DND-41 (cell line): Measurements from ENCODE around the gene FEM1B.

Experiments
- ATAC-seq: fragments of 200-7000 bp; cut with Tn5 transposase; 3 replicates; pipeline ENCODE4 v1.9.1; 2021; ENCODE audit warnings: low read depth; ENCODE audit not compliant: insufficient read depth
- DNase-seq: peaks from one replicate; pipeline ENCODE4 v3.0.0-alpha.2; 2020
- H2AFZ ChIP-seq: 2 replicates; pipeline ENCODE4 v1.6.0; 2012; ENCODE audit warnings: low read depth, low read length
- H3K27ac ChIP-seq: 2 replicates; pipeline ENCODE4 v1.5.1; 2012; ENCODE audit warnings: low read length, inconsistent platforms
- H3K27me3 ChIP-seq: fragments of 200-600 bp; sonication (generic); 2 replicates; pipeline ENCODE4 v1.6.0; 2012; ENCODE audit warnings: low read length, mild to moderate bottlenecking, inconsistent platforms; ENCODE audit not compliant: insufficient read depth, poor library complexity
- H3K36me3 ChIP-seq: 2 replicates; pipeline ENCODE4 v1.5.1; 2012; ENCODE audit warnings: low read length, inconsistent platforms; ENCODE audit not compliant: insufficient read depth
- H3K4me1 ChIP-seq: 2 replicates; pipeline ENCODE4 v1.5.1; 2012; ENCODE audit warnings: mild to moderate bottlenecking, low read length; ENCODE audit not compliant: insufficient read depth
- H3K4me2 ChIP-seq: 2 replicates; pipeline ENCODE4 v1.6.0; 2012; ENCODE audit warnings: mild to moderate bottlenecking, moderate library complexity, low read length, inconsistent platforms; ENCODE audit not compliant: insufficient read depth
- H3K4me3 ChIP-seq, 2 experiments: fragments of 200-600 bp in 1 of 2; shearing (Covaris generic) in 1 of 2; 2 replicates each; pipeline ENCODE4 v1.5.1; 2012 to 2016; ENCODE audit warnings: inconsistent platforms in 2 of 2, low read length in 2 of 2, mild to moderate bottlenecking in 2 of 2, low read depth in 1 of 2, moderate library complexity in 1 of 2
- H3K79me2 ChIP-seq: 2 replicates; pipeline ENCODE4 v1.6.0; 2012; ENCODE audit warnings: low read length, inconsistent platforms; ENCODE audit not compliant: insufficient read depth
- H3K9ac ChIP-seq: 2 replicates; pipeline ENCODE4 v1.6.0; 2012; ENCODE audit warnings: low read depth, mild to moderate bottlenecking, inconsistent platforms, low read length, moderate library complexity
- H3K9me3 ChIP-seq: 2 replicates; pipeline ENCODE4 v1.5.1; 2012; ENCODE audit warnings: low read length, moderate library complexity, mild to moderate bottlenecking, inconsistent platforms; ENCODE audit not compliant: insufficient read depth, severe bottlenecking
- H4K20me1 ChIP-seq: 2 replicates; pipeline ENCODE4 v1.6.0; 2012; ENCODE audit warnings: low read length; ENCODE audit not compliant: insufficient read depth
- EZH2 ChIP-seq: IDR thresholded peaks from 3 replicates; pipeline ENCODE4 v1.6.1; 2012; ENCODE audit warnings: borderline replicate concordance, low read depth, mild to moderate bottlenecking, moderate library complexity, low read length, inconsistent platforms; ENCODE audit not compliant: severe bottlenecking
- TF ChIP-seq, protein P1 (sequence below): IDR thresholded peaks from 2 replicates; pipeline ENCODE4 v1.5.1; 2012; ENCODE audit warnings: borderline replicate concordance, low read length, moderate library complexity, mild to moderate bottlenecking; ENCODE audit not compliant: poor library complexity, severe bottlenecking; ENCODE audit errors: extremely low read depth

Gene FEM1B

GRCh38 chr15:68235022-68235421 lies 42.5 kb upstream of the FEM1B start:
- Histone ChIP-seq H2AFZ (no peak overlapping the region), H3K4me3 (no peak overlapping the region), H3K4me1 (peaks cover 10% of the 10 kb centered on the region), H3K79me2 (no peaks in the 10 kb centered on the region), H3K36me3 (no peaks in the 10 kb centered on the region), H3K27me3 (no peaks in the 10 kb centered on the region), H3K4me2 (no peak overlapping the region), H3K27ac (no peak overlapping the region), H4K20me1 (no peaks in the 10 kb centered on the region), H3K9me3 (no peaks in the 10 kb centered on the region), H3K9ac (no peak overlapping the region)
- ATAC-seq, result no peak
- TF ChIP-seq, protein P1, sequence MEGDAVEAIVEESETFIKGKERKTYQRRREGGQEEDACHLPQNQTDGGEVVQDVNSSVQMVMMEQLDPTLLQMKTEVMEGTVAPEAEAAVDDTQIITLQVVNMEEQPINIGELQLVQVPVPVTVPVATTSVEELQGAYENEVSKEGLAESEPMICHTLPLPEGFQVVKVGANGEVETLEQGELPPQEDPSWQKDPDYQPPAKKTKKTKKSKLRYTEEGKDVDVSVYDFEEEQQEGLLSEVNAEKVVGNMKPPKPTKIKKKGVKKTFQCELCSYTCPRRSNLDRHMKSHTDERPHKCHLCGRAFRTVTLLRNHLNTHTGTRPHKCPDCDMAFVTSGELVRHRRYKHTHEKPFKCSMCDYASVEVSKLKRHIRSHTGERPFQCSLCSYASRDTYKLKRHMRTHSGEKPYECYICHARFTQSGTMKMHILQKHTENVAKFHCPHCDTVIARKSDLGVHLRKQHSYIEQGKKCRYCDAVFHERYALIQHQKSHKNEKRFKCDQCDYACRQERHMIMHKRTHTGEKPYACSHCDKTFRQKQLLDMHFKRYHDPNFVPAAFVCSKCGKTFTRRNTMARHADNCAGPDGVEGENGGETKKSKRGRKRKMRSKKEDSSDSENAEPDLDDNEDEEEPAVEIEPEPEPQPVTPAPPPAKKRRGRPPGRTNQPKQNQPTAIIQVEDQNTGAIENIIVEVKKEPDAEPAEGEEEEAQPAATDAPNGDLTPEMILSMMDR, result no peak
- no peak for TF ChIP-seq EZH2
- DNase-seq, result no peak

DNA sequence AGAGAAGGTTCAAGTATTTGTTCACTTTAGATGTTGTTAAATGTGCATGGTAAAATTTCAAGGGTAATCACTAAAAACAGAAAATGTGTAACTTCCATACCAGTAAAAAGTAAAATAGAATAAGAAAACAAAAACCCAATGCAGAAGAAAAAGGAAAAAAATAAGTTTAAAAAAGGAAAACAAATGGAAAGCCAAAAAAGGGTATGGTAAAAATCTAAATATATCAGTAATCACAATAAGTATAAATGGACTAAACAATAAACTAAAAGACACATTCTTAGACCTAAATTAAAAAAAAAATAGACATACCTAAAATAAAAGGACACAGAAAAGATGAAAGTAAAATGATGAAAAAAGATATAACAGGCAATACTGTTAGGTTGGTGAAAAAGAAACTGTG lies 38.5 kb upstream of the FEM1B start:
- Histone ChIP-seq H4K20me1 (no peaks in the 10 kb centered on the region), H3K36me3 (no peaks in the 10 kb centered on the region), H3K4me1 (no peaks in the 10 kb centered on the region), H3K79me2 (no peaks in the 10 kb centered on the region), H3K4me3 (no peak overlapping the region), H3K9ac (no peak overlapping the region), H3K4me2 (no peak overlapping the region), H2AFZ (no peak overlapping the region), H3K27me3 (no peaks in the 10 kb centered on the region), H3K9me3 (peaks cover under 1% of the 10 kb centered on the region), H3K27ac (no peak overlapping the region)
- ATAC-seq (no peak), DNase-seq (no peak)
- TF ChIP-seq, protein P1, result no peak
- no peak for TF ChIP-seq EZH2

DNA sequence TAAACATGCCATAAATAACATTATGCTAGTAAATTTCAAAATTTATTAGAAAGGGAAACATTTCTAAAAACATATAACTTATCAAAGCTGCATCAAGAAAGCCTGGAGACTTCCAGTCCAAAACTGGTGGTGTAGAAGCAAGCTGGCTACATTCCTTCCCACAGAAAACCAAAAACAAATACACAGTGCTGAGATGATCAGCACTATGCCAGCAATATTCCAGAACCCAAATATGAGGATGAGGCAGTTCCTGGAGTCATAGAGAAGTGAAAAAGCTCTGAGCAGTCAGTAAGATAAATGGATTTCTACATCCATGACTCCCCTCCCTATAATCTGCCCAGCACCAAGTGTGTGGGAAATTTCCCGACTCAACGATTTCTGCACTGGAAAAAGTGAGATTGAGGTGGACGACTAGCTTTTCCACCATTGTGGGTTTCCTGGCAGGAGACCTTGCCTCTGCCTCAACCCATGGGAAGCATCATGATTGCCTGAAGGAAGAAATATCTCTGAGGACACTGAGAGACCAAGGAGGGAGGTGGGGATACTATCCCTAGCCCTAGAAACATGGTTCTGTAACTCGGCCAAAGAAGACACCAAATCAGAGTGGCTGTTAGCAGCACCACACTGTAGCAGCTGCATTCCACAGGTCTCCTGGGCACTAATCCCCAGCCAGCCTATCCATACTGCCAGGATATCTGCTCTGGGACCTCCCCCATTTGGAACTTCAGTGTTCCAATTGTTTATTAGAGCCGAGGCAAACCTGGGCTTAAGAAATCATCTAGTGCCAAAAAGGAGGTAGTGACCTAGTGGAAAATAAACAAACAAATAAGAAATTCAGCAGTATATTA lies 36.2 kb upstream of the FEM1B start:
- no peak overlapping the region for H3K4me2 ChIP-seq
- no peaks in the 10 kb centered on the region for H4K20me1 ChIP-seq
- no peaks in the 10 kb centered on the region for H3K4me1 ChIP-seq
- no peak overlapping the region for H3K27ac ChIP-seq
- no peaks in the 10 kb centered on the region for H3K79me2 ChIP-seq
- ATAC-seq, result no peak
- no peak overlapping the region for H3K9ac ChIP-seq
- no peaks in the 10 kb centered on the region for H3K36me3 ChIP-seq
- DNase-seq, result no peak
- no peak overlapping the region for H3K4me3 ChIP-seq
- H2AFZ ChIP-seq, result no peak overlapping the region
- H3K27me3 ChIP-seq, result no peaks in the 10 kb centered on the region
- peaks cover 3% of the 10 kb centered on the region for H3K9me3 ChIP-seq
- TF ChIP-seq, protein P1, result no peak
- TF ChIP-seq EZH2, result no peak
